Measurements from ENCODE around the gene VTCN1.

Gene VTCN1

DNA sequence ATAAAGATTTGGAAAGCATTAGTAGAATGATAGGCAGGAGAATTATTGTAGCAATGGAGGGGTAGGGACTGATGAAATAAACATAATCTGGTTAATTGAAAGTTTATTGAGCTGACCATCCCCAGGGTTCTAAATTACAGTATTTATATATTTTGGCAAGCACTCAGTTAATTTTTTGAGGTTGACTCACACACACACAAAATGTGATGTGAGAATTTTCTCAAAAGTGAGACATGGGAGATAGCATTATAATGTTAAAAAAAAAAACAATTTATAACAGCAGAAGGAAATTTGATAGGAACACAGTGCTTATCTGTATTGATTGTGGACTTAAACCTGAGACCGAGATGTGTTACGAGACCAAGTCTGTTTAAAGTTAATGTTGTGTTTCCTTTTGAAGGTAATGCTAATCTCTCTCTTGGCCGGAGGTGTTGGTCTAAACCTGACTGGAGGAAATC is 113.7 kb downstream of the VTCN1 start:
- peak; percentile 32 for DNase-seq (ENCODE audit: low spot score)

DNA sequence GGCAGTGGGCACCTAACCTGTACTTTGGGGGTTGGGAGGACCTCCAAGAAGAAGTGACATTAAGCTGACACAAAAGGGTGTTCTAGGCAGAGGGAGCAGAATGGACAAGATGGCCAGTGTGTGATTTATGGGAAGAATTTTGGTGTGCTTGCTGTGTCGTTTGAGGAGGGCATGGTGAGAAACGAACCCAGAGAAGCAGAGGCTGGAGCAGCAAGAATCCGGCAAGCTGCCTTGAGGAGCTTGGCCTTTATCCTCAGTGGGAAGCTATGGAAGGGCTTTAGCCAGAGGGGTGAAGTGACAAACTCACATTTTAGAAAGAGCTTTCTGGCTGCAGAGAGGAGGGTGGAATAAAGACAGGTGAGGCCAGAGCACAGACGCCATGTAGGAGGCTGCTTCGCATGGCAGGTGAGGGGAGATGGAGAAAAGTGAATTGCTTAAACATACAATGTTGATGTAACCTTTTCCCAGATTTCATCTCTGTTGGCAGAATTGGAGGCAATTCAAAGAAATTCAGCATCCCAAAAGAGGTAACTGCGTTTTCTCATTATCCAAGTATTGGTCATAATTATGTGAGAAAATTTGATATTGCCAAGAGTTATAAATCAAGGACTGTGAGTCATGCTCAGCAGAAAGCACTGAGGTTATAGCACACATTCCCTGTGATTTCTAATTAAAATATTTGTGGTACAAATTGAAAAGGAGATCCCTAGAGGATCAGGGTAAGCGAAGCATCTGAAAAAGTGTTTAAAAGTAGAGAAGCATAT is 115.7 kb downstream of the VTCN1 start:
- DNase-seq (ENCODE audit: low spot score) = no peak

DNA sequence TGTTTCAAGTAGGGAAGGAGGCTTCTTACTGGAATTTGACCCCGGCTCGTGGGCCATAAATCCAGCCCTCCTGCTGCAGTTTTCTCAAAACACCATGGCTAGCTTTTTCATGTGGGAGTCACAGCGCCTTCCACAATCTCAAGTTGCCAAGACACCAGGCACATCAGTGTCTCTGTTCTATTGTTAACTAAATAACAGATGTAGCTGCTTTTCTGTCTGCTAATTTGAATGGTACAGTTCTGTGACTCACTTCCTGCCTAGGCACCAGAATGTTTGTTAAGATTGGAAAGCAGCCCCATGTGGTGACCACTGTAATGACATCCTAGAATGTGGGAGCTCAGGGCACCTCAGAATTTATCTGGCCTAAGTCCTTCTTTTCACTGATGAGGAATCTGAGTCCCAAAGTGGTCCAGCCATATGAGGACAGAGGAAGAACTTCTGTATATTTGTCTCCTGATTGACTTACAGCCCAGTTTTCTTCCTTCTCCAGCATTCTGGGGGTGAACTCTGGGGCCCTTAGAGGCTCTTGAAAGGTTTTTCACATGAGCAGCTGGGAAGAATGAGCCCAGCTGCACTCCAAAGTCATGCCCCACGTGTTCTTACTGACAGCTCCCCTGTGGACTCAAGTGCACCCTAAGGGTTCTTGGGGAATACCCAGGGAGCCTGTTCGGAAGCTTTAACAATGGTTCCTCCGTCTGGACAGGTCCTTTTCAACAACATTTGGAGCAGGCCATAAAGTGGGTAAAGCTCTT is 116.7 kb downstream of the VTCN1 start:
- peak; percentile 40 for DNase-seq (ENCODE audit: low spot score)
